ENCODE data around the gene TSPAN9.

The TSPAN9 gene

GRCh38 chr12:3202734-3203446, 125.7 kb downstream of the TSPAN9 start:
- Histone ChIP-seq H2AFZ (no peak overlapping the region), H3K4me1 (no peaks in the 10 kb centered on the region), H3K36me3 (ENCODE audit: control insufficient read depth, insufficient read depth, low read length) (no peaks in the 10 kb centered on the region), H3K9me3 (ENCODE audit: control insufficient read depth, low read length) (no peaks in the 10 kb centered on the region), H3K27ac (no peak overlapping the region), H3K4me3 (ENCODE audit: low read depth, low read length) (no peak overlapping the region), H3K79me2 (peaks cover 33% of the 10 kb centered on the region), H3K27me3 (ENCODE audit: control insufficient read depth, insufficient read depth, low read length) (no peaks in the 10 kb centered on the region), H3K4me2 (ENCODE audit: low read length) (no peak overlapping the region), H3K9ac (no peak overlapping the region)
- TF ChIP-seq CTCF (IDR thresholded peaks at IDR 0.05): peak; percentile 92

GRCh38 chr12:3203713-3204112, 126.5 kb downstream of the TSPAN9 start:
- Histone ChIP-seq H3K79me2 (peaks cover 33% of the 10 kb centered on the region), H3K9me3 (ENCODE audit: control insufficient read depth, low read length) (no peaks in the 10 kb centered on the region), H2AFZ (no peak overlapping the region), H3K9ac (no peak overlapping the region), H3K4me3 (ENCODE audit: low read depth, low read length) (no peak overlapping the region), H3K27me3 (ENCODE audit: control insufficient read depth, insufficient read depth, low read length) (no peaks in the 10 kb centered on the region), H3K27ac (no peak overlapping the region), H3K36me3 (ENCODE audit: control insufficient read depth, insufficient read depth, low read length) (no peaks in the 10 kb centered on the region), H3K4me1 (no peaks in the 10 kb centered on the region), H3K4me2 (ENCODE audit: low read length) (no peak overlapping the region)
- no peak for TF ChIP-seq CTCF (IDR thresholded peaks at IDR 0.05)

GRCh38 chr12:3204143-3204542, 127.0 kb downstream of the TSPAN9 start:
- H3K4me1 ChIP-seq: no peaks in the 10 kb centered on the region
- H3K4me2 ChIP-seq (ENCODE audit: low read length): no peak overlapping the region

GRCh38 chr12:3204730-3205531, 127.8 kb downstream of the TSPAN9 start:
- Histone ChIP-seq H3K4me3 (ENCODE audit: low read depth, low read length) (no peak overlapping the region), H3K4me1 (no peaks in the 10 kb centered on the region), H3K36me3 (ENCODE audit: control insufficient read depth, insufficient read depth, low read length) (no peaks in the 10 kb centered on the region), H3K9me3 (ENCODE audit: control insufficient read depth, low read length) (no peaks in the 10 kb centered on the region), H3K27me3 (ENCODE audit: control insufficient read depth, insufficient read depth, low read length) (no peaks in the 10 kb centered on the region), H2AFZ (no peak overlapping the region), H3K27ac (no peak overlapping the region), H3K4me2 (ENCODE audit: low read length) (no peak overlapping the region), H3K79me2 (peaks cover 32% of the 10 kb centered on the region), H3K9ac (no peak overlapping the region)
- TF ChIP-seq CTCF (IDR thresholded peaks at IDR 0.05): no peak

More at GRCh38 chr12:3204143-3204542, 127.0 kb downstream of the TSPAN9 start:
- TF ChIP-seq CTCF (IDR thresholded peaks at IDR 0.05): no peak
- no peaks in the 10 kb centered on the region for H3K27me3 ChIP-seq (ENCODE audit: control insufficient read depth, insufficient read depth, low read length)
- H3K9me3 ChIP-seq (ENCODE audit: control insufficient read depth, low read length): no peaks in the 10 kb centered on the region
- H3K79me2 ChIP-seq: peaks cover 33% of the 10 kb centered on the region
- no peak overlapping the region for H3K4me3 ChIP-seq (ENCODE audit: low read depth, low read length)
- no peak overlapping the region for H3K9ac ChIP-seq
- H3K36me3 ChIP-seq (ENCODE audit: control insufficient read depth, insufficient read depth, low read length): no peaks in the 10 kb centered on the region
- H2AFZ ChIP-seq: no peak overlapping the region
- H3K27ac ChIP-seq: no peak overlapping the region
